ENCODE results near the gene SLC25A29.
"Not testable (repeated sequence)": the region's sequence is repeated elsewhere in the genome, so short reads cannot be mapped to it uniquely, and the experiment has no call there.

SLC25A29 gene

GRCh38 chr14:100309028-100309737 lies 2.9 kb upstream of the SLC25A29 start:
- no peak for DNase-seq

- not testable (repeated sequence) for DNase-seq
Measured at GRCh38 chr14:100308427-100308792, 2.2 kb upstream of the SLC25A29 start.

GRCh38 chr14:100307766-100308426 lies 1.7 kb upstream of the SLC25A29 start:
- DNase-seq = no peak

- DNase-seq = peak in 1 of 2 experiments; percentile 60
Measured at GRCh38 chr14:100306998-100307765, 938 bp upstream of the SLC25A29 start.

DNA sequence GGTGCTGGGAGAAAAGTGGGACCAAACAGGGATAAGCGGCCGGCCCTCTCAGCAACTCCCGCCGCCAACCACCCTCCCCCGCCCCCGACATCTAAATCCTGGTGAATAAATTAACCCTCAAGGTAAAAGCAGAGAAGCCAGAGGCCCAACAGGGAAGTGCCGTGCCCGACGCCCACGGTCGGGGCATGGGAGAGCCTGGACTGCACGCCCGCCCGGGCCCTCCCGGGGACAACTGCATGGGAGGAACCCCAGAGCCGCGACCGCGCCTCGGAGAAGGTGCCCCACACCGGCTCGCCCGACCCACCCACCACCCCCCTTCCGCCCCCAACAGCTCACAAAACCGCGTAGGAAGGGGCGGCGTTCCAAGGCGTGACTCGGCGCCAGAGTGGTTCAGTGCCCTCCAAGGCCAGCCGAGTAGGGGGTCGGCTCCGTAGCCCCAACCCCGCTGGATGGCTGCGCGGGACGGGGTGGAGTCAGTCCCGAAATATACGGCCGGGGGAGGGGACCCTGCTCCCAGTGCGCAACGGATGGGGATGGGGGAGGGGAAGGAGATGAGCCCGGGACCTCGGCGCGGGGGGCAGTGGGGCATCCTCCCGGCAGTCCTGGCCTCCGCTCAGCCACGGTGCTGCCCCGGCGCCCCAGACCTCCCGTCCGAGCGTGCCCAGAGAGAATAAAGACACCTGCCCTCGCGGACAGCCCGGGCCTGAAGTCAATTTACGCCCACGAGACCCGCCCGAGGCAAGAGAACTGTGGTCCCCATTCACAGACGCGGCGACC lies 732 bp downstream of the SLC25A29 start:
- DNase-seq = peak in 1 of 2 experiments; percentile 64

GRCh38 chr14:100304825-100305323 lies 1.4 kb downstream of the SLC25A29 start:
- DNase-seq = peak; percentile 26 to 61

- DNase-seq = no peak
Measured at GRCh38 chr14:100303925-100304324, 2.3 kb downstream of the SLC25A29 start.

- DNase-seq = peak in 1 of 2 experiments; percentile 36
Measured at GRCh38 chr14:100303179-100303578, 3.1 kb downstream of the SLC25A29 start.

- no peak for DNase-seq
Measured at GRCh38 chr14:100302616-100303015, 3.6 kb downstream of the SLC25A29 start.

- no peak for DNase-seq
Measured at GRCh38 chr14:100299238-100299560, 7.0 kb downstream of the SLC25A29 start.

GRCh38 chr14:100298551-100299237 lies 7.5 kb downstream of the SLC25A29 start:
- no peak for DNase-seq

- no peak for DNase-seq
Measured at GRCh38 chr14:100297320-100298300, 8.6 kb downstream of the SLC25A29 start.

- not testable (repeated sequence) for DNase-seq
Measured at GRCh38 chr14:100296729-100297128, 9.5 kb downstream of the SLC25A29 start.

- DNase-seq = no peak
Measured at GRCh38 chr14:100296106-100296651, 10.1 kb downstream of the SLC25A29 start.

- DNase-seq = no peak
Measured at GRCh38 chr14:100295376-100296105, 10.7 kb downstream of the SLC25A29 start.

DNA sequence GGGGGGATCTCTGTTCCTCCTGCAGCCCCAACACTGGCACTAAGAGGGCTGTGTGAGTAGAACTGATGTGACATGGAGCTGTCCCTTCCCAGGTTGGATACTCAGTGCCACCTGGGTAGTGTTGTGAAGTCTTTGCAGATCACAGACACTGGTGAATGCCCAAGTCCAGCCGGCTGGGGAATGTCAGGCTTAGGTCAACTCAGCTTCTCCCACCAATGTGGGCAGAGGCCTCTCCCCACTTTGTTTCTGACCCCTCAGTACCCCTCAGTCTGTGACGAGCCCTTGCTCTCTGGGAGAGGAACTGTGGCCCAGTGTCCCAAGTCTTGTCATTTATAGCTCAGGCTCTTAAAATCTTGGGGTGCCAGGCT lies 11.3 kb downstream of the SLC25A29 start:
- DNase-seq = no peak

DNA sequence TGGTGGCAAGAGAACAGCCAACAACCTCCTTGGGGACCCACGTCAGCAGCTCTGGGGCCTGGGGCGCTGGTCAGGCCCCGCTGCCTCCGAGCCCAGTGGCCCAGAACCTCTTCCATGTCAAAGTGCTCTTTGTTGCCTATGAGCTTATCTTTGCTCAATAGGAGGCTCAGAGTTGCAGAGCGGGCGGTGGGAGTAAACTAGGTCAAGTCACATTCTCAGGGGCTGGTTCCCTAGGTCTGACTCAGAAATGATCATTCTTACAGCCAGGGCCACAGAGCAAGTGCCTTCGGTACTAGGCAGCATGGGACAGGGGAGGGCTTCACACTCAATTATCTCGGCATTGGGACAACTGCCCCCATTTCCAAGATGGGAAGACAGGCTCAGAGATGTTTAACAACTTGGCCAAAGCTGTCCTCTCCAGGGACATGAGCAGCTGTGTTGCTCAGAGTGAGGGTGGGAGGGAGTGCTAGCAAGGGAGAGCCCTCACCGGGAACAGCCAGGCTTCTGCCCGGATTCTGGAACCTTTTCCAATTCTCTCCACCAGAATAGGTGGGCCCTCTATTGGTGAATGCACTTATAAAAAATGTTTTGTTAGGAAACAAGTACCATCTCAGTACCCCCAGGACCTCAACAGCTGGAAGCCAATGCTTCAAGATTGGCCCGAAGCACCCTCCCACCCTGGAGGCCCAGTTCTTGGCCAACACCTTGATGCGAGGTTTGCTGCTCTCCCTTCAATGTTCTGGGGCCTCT lies 11.9 kb downstream of the SLC25A29 start:
- peak in 1 of 2 experiments; percentile 34 for DNase-seq

GRCh38 chr14:100293497-100294212 lies 12.6 kb downstream of the SLC25A29 start:
- no peak for DNase-seq

All from NCI-H526 (cell line).